Liver (tissue), 9 donors: ENCODE measurements around the gene SORCS2. TPM values are rescaled to one million over a fixed set of nuclear protein-coding genes. Genes with fewer than 3 reads are reported as not detected.

Source experiments
- DNase-seq: peaks from one replicate; pipeline ENCODE4 v3.0.0-alpha.2; 2017; ENCODE audit warnings: low spot score
- H3K27ac ChIP-seq, 2 donors: one replicate each; pipeline ENCODE4 v1.7.0; 2013; ENCODE audit warnings: inconsistent platforms in 2 of 2, low read length in 2 of 2, control low read depth in 1 of 2, low read depth in 1 of 2, mild to moderate bottlenecking in 1 of 2
- H3K27me3 ChIP-seq, 4 donors: one replicate each; pipeline versions ENCODE4 v1.6.1 to v1.7.0; 2013; ENCODE audit warnings: low read length in 3 of 4, inconsistent platforms in 1 of 4, mild to moderate bottlenecking in 1 of 4, moderate library complexity in 1 of 4; ENCODE audit not compliant: control insufficient read depth in 4 of 4, insufficient read depth in 4 of 4
- H3K36me3 ChIP-seq, 4 donors: one replicate each; pipeline versions ENCODE4 v1.6.1 to v1.7.0; 2013; ENCODE audit warnings: low read length in 3 of 4, mild to moderate bottlenecking in 3 of 4, low read depth in 1 of 4, moderate library complexity in 1 of 4; ENCODE audit not compliant: control insufficient read depth in 4 of 4, insufficient read depth in 3 of 4
- H3K4me1 ChIP-seq, 4 donors: one replicate each; pipeline versions ENCODE4 v1.6.1 to v1.7.0; 2013; ENCODE audit warnings: low read length in 3 of 4, mild to moderate bottlenecking in 3 of 4, moderate library complexity in 1 of 4; ENCODE audit not compliant: control insufficient read depth in 4 of 4, insufficient read depth in 4 of 4
- H3K4me3 ChIP-seq, 3 donors: one replicate each; pipeline versions ENCODE4 v1.6.1 to v1.7.0; 2013; ENCODE audit warnings: low read length in 3 of 3, control low read depth in 1 of 3, low read depth in 1 of 3, mild to moderate bottlenecking in 1 of 3
- H3K9ac ChIP-seq, 2 donors: one replicate each; pipeline ENCODE4 v1.7.0; 2013; ENCODE audit warnings: low read length in 2 of 2, mild to moderate bottlenecking in 2 of 2, moderate library complexity in 2 of 2, control low read depth in 1 of 2, low read depth in 1 of 2
- H3K9me3 ChIP-seq, 4 donors: one replicate each; pipeline versions ENCODE4 v1.6.1 to v1.7.0; 2013; ENCODE audit warnings: low read length in 3 of 4; ENCODE audit not compliant: control insufficient read depth in 4 of 4
- EGR1 ChIP-seq, 2 donors: IDR thresholded peaks; 2 replicates each; pipeline ENCODE4 v1.6.1; 2016 to 2018; ENCODE audit warnings: antibody characterized with exemption in 2 of 2, low read depth in 2 of 2
- FOXA1 ChIP-seq: IDR thresholded peaks from 2 replicates; pipeline ENCODE4 v1.6.1; 2016; ENCODE audit warnings: antibody characterized with exemption
- FOXA2 ChIP-seq: IDR thresholded peaks from 2 replicates; pipeline ENCODE4 v1.6.1; 2016; ENCODE audit warnings: antibody characterized with exemption
- HNF4A ChIP-seq, 2 donors: conservative IDR thresholded peaks; 2 replicates each; pipeline ENCODE4 v1.6.1; 2016; ENCODE audit warnings: antibody characterized with exemption in 2 of 2, mild to moderate bottlenecking in 2 of 2
- HNF4G ChIP-seq: IDR thresholded peaks from 2 replicates; pipeline ENCODE4 v1.6.1; 2016; ENCODE audit warnings: antibody characterized with exemption
- JUND ChIP-seq, 2 donors: IDR thresholded peaks; 2 replicates each; pipeline ENCODE4 v1.6.1; 2016; ENCODE audit warnings: antibody characterized with exemption in 2 of 2
- NR2F2 ChIP-seq: IDR thresholded peaks from 2 replicates; pipeline ENCODE4 v1.6.1; 2016; ENCODE audit warnings: antibody characterized with exemption
- RXRA ChIP-seq, 2 donors: IDR thresholded peaks; 2 replicates each; pipeline ENCODE4 v1.6.1; 2017 to 2018; ENCODE audit warnings: antibody characterized with exemption in 2 of 2, mild to moderate bottlenecking in 1 of 2
- SP1 ChIP-seq: IDR thresholded peaks from 2 replicates; pipeline ENCODE4 v1.6.1; 2018; ENCODE audit warnings: antibody characterized with exemption, mild to moderate bottlenecking
- TAF1 ChIP-seq: conservative IDR thresholded peaks from 2 replicates; pipeline ENCODE4 v1.6.1; 2016; ENCODE audit warnings: antibody characterized with exemption, mild to moderate bottlenecking
- WGBS: extraction: QIAGEN DNeasy Blood & Tissue Kit; methylation state at CpG from one replicate; pipeline ENCODE4 v1.1.7; 2013; 5-methylcytosine and 5-hydroxymethylcytosine counted together
- polyA plus RNA-seq, 2 donors: library from polyadenylated mRNA; stranded (reverse) in 1 of 2; unstranded in 1 of 2; fragments of 200-250 nt in 1 of 2; fragments of >200 nt in 1 of 2; fragmentation: Nextera tagmentation in 1 of 2; extraction: Ambion mirVana in 1 of 2; gene quantifications; one replicate each; pipeline versions ENCODE4 v1.2.1 to v1.2.3, GENCODE V29; 2013 to 2015
- total RNA-seq, 2 donors: library from RNA; depleted of rRNA; stranded (reverse); fragments of >200 nt; gene quantifications; one replicate each; pipeline ENCODE4 v1.2.3, GENCODE V29; 2014
- TF ChIP-seq, protein P1 (sequence below): IDR thresholded peaks from 2 replicates; pipeline ENCODE4 v1.6.1; 2016; ENCODE audit warnings: antibody characterized with exemption
- TF ChIP-seq, protein P2 (sequence below): IDR thresholded peaks from 2 replicates; pipeline ENCODE4 v1.6.1; 2016; ENCODE audit warnings: antibody characterized with exemption
- TF ChIP-seq, protein P3 (sequence below): fragments of 150-350 bp; IDR thresholded peaks from 2 replicates; pipeline ENCODE4 v1.5.1; 2017; ENCODE audit warnings: improper control_type of control experiment, low read depth, low read length; ENCODE audit not compliant: missing input control
- donor health status: healthy.
- donor health status: healthy.
- donor health status: healthy.
- donor health status: healthy.
- donor health status: healthy.

SORCS2 gene
- total and polyA plus RNA-seq, 4 donors: 0.10 to 1.4 (median 0.92) TPM

DNA sequence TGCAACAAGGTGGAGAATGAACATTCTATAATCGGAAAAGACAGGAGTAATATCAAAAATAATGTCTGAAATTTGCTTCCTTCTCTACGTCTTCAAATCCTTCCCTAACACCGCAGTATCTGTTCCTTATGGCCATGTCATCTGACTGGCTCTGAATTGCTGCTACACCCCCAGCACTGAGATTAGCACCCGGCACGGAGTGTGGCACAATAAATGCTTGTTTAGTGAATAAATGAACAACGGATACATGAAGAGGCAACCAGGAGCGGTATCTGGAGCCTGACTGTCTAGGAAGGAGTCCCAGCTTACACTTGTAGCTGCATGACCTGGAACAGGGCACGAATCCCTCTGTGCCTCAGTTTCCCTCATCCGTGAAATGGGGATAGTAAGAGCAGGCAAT, 583.1 kb downstream of the SORCS2 start:
- WGBS: 79% methylated on average over 9 of the region's 9 CpGs
- H3K9me3 ChIP-seq: no peaks in the 10 kb centered on the region
- H3K9ac ChIP-seq: no peak overlapping the region
- DNase-seq: no peak
- no peak overlapping the region for H3K27ac ChIP-seq
- no peaks in the 10 kb centered on the region for H3K27me3 ChIP-seq
- H3K4me3 ChIP-seq: no peak overlapping the region
- H3K36me3 ChIP-seq: no peaks in the 10 kb centered on the region
- no peaks in the 10 kb centered on the region for H3K4me1 ChIP-seq
- TF ChIP-seq FOXA2: no peak
- no peak for TF ChIP-seq JUND (IDR thresholded peaks at IDR 0.05)
- TF ChIP-seq HNF4A (conservative IDR thresholded peaks at IDR 0.05): no peak
- no peak for TF ChIP-seq EGR1 (IDR thresholded peaks at IDR 0.05; ENCODE audit: low read depth in 2 of 2)
- TF ChIP-seq, protein P1, sequence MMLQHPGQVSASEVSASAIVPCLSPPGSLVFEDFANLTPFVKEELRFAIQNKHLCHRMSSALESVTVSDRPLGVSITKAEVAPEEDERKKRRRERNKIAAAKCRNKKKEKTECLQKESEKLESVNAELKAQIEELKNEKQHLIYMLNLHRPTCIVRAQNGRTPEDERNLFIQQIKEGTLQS: no peak
- TF ChIP-seq HNF4G: no peak
- TF ChIP-seq, protein P2, sequence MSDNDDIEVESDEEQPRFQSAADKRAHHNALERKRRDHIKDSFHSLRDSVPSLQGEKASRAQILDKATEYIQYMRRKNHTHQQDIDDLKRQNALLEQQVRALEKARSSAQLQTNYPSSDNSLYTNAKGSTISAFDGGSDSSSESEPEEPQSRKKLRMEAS: no peak
- TF ChIP-seq, protein P3, sequence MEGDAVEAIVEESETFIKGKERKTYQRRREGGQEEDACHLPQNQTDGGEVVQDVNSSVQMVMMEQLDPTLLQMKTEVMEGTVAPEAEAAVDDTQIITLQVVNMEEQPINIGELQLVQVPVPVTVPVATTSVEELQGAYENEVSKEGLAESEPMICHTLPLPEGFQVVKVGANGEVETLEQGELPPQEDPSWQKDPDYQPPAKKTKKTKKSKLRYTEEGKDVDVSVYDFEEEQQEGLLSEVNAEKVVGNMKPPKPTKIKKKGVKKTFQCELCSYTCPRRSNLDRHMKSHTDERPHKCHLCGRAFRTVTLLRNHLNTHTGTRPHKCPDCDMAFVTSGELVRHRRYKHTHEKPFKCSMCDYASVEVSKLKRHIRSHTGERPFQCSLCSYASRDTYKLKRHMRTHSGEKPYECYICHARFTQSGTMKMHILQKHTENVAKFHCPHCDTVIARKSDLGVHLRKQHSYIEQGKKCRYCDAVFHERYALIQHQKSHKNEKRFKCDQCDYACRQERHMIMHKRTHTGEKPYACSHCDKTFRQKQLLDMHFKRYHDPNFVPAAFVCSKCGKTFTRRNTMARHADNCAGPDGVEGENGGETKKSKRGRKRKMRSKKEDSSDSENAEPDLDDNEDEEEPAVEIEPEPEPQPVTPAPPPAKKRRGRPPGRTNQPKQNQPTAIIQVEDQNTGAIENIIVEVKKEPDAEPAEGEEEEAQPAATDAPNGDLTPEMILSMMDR: no peak

DNA sequence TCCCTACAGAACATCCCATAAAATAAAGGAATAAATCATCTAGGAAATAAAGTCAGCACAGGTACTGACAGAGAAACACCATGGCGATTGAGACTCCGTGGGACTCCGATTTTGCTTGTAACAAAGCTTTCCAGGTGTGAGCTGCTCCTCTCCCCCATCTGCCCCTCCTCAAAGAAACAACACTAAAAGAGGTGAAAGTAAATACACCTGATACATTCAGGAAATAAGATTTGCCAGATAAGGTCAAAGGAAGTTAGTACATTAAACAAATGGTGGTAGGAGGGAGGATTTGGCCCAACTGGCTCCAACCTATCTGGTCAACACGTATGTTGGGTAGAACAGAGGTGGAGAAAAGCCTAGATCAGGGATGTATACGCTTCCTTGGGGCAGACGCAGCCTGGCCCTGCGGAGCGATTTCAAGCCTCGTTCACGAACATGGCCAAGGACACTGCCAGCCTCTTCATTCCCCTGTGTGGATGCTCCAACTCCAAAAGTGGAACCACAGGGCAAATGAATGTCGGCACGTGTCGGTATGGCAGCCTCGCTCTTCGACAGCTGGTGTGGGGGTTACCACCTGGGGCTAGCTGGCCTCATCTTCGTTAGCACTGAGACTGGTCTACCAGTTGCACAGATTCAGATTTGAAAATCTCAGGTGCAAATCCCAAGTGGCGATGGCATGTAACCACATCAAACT, 584.8 kb downstream of the SORCS2 start:
- H3K36me3 ChIP-seq: no peaks in the 10 kb centered on the region
- no peaks in the 10 kb centered on the region for H3K4me1 ChIP-seq
- no peak overlapping the region for H3K4me3 ChIP-seq
- H3K27ac ChIP-seq: no peak overlapping the region
- H3K9me3 ChIP-seq: no peaks in the 10 kb centered on the region
- TF ChIP-seq EGR1 (IDR thresholded peaks at IDR 0.05; ENCODE audit: low read depth in 2 of 2) (no peak), SP1 (no peak), FOXA1 (no peak), HNF4A (conservative IDR thresholded peaks at IDR 0.05) (no peak), NR2F2 (no peak)
- H3K9ac ChIP-seq: no peak overlapping the region
- H3K27me3 ChIP-seq: no peaks in the 10 kb centered on the region
- 92% methylated on average over 17 of the region's 17 CpGs for WGBS
- DNase-seq: no peak

GRCh38 chr4:7777871-7778509, 585.7 kb downstream of the SORCS2 start:
- TF ChIP-seq EGR1 (IDR thresholded peaks at IDR 0.05; ENCODE audit: low read depth in 2 of 2) (no peak), HNF4G (no peak), SP1 (no peak), HNF4A (conservative IDR thresholded peaks at IDR 0.05) (no peak), TAF1 (no peak), FOXA1 (no peak), RXRA (IDR thresholded peaks at IDR 0.05) (no peak)
- H3K27ac ChIP-seq: no peak overlapping the region
- no peaks in the 10 kb centered on the region for H3K4me1 ChIP-seq
- H3K36me3 ChIP-seq: no peaks in the 10 kb centered on the region
- H3K4me3 ChIP-seq: no peak overlapping the region
- no peaks in the 10 kb centered on the region for H3K27me3 ChIP-seq
- H3K9me3 ChIP-seq: no peaks in the 10 kb centered on the region
- WGBS: 90% methylated on average over 10 of the region's 10 CpGs
- DNase-seq: no peak
- no peak overlapping the region for H3K9ac ChIP-seq
